RWPE2 (cell line): ENCODE data around the gene SEMA6D.
"Not testable (repeated sequence)": the region's sequence is repeated elsewhere in the genome, so short reads cannot be mapped to it uniquely, and the experiment has no call there.

ENCODE experiments used
- ATAC-seq: fragments of 200-7000 bp; cut with Tn5 transposase; 3 replicates; pipeline ENCODE4 v1.9.1; 2021; ENCODE audit warnings: low read depth
- DNase-seq: peaks from one replicate; pipeline ENCODE4 v3.0.0-alpha.2; 2020; ENCODE audit warnings: low spot score
- H3K27ac ChIP-seq: fragments of 450-650 bp; 2 replicates; pipeline ENCODE4 v1.5.1; 2017; ENCODE audit warnings: mild to moderate bottlenecking; ENCODE audit not compliant: poor library complexity, severe bottlenecking
- H3K27me3 ChIP-seq: fragments of 250-450 bp; sonication (Bioruptor Pico); 2 replicates; pipeline ENCODE4 v1.5.1; 2021; ENCODE audit warnings: mild to moderate bottlenecking, moderate library complexity; ENCODE audit not compliant: insufficient read depth, poor library complexity, severe bottlenecking
- H3K36me3 ChIP-seq: fragments of 250-450 bp; sonication (Bioruptor Pico); 2 replicates; pipeline ENCODE4 v1.5.1; 2020; ENCODE audit warnings: low read depth, mild to moderate bottlenecking, moderate library complexity
- H3K4me1 ChIP-seq: fragments of 250-450 bp; sonication (Bioruptor Pico); 2 replicates; pipeline ENCODE4 v1.5.1; 2021; ENCODE audit warnings: mild to moderate bottlenecking, moderate library complexity; ENCODE audit not compliant: insufficient read depth, poor library complexity, severe bottlenecking
- H3K4me3 ChIP-seq: fragments of 250-450 bp; sonication (Bioruptor Pico); 2 replicates; pipeline ENCODE4 v1.5.1; 2021; ENCODE audit warnings: mild to moderate bottlenecking, moderate library complexity; ENCODE audit not compliant: severe bottlenecking
- H3K9me3 ChIP-seq: fragments of 250-450 bp; sonication (Bioruptor Pico); 2 replicates; pipeline ENCODE4 v1.5.1; 2021; ENCODE audit warnings: mild to moderate bottlenecking, moderate library complexity; ENCODE audit not compliant: severe bottlenecking
- TF ChIP-seq, protein P1 (sequence below): fragments of 450-650 bp; IDR thresholded peaks from one replicate; pipeline ENCODE4 v1.5.1; 2017; ENCODE audit warnings: mild to moderate bottlenecking, moderate library complexity; ENCODE audit not compliant: poor library complexity, severe bottlenecking

The SEMA6D gene

DNA sequence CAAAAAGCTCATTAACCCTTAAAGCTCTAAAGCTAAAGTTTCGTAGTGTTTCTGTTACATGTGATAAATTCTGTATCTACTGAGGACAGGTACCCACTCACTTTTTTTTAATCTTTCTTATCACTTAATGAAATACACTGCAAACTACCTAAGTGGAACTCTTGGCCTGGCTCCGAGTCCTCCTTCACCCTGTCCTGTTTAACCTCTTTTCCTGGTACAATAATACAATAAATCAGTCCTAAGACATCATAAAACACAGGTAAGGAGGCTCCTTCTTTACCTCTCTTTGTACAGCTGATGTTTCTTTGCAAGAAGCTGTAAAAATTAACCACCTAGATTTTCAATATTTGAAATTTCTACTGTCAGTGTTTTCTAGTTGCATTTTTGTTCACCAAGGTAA, 15.8 kb downstream of the SEMA6D start:
- no peaks in the 10 kb centered on the region for H3K36me3 ChIP-seq
- DNase-seq (no peak), ATAC-seq (no peak)
- TF ChIP-seq, protein P1, sequence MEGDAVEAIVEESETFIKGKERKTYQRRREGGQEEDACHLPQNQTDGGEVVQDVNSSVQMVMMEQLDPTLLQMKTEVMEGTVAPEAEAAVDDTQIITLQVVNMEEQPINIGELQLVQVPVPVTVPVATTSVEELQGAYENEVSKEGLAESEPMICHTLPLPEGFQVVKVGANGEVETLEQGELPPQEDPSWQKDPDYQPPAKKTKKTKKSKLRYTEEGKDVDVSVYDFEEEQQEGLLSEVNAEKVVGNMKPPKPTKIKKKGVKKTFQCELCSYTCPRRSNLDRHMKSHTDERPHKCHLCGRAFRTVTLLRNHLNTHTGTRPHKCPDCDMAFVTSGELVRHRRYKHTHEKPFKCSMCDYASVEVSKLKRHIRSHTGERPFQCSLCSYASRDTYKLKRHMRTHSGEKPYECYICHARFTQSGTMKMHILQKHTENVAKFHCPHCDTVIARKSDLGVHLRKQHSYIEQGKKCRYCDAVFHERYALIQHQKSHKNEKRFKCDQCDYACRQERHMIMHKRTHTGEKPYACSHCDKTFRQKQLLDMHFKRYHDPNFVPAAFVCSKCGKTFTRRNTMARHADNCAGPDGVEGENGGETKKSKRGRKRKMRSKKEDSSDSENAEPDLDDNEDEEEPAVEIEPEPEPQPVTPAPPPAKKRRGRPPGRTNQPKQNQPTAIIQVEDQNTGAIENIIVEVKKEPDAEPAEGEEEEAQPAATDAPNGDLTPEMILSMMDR = no peak
- no peaks in the 10 kb centered on the region for H3K27me3 ChIP-seq
- H3K4me1 ChIP-seq = no peaks in the 10 kb centered on the region
- H3K4me3 ChIP-seq = no peak overlapping the region
- no peak overlapping the region for H3K27ac ChIP-seq
- H3K9me3 ChIP-seq = no peaks in the 10 kb centered on the region

DNA sequence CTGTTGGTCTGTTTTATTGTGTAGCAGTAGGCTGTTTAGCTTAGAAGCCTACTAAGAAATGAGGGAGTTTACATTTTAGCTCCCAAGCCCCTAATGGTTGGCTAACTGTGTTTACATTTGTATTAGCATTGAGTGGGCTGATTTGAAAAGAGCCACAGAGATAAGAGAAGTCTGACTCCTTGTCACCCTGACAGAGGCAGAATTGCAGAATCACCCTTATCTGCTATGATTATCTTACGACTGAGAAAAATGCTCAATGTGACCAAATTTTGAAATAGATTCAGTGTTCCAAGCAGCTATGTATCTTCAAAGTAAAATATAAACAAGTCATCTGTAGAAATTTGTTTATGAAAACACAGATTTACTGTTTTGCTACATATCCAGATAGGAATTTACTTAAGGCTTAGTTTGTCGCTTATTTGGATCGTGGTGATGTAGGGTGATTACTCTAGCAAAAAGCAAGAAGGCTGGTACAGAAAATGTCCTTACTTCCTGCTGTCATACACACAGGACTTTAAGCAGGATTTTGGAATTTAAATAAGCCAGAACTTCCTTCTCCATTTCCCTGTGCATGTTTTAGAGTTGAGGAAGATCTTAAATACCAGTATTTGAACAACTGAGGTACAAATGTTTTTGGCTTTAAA, 19.0 kb downstream of the SEMA6D start:
- Histone ChIP-seq H3K36me3 (no peaks in the 10 kb centered on the region), H3K4me1 (no peaks in the 10 kb centered on the region), H3K27ac (no peak overlapping the region), H3K27me3 (no peaks in the 10 kb centered on the region), H3K9me3 (no peaks in the 10 kb centered on the region), H3K4me3 (no peak overlapping the region)
- DNase-seq (no peak), ATAC-seq (no peak)
- TF ChIP-seq, protein P1 = no peak

DNA sequence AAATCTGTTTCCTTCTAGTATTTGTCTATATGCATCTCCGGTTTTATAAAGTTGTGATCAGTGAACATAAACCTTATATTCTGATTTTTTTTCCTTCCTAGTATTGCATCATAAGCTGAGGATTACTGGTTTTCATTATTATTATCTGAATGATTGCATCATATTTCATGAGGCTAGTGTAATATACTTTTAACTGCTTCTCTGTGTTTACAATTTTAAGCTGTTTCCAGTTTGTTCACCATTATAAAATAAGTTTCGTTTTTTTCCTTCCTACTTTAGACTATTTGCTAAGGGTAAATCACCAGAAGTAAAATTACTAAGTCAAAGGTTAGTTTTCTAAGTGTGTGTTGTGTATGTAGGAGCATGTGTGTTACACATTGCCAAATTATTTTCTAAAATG, 20.2 kb downstream of the SEMA6D start:
- Histone ChIP-seq H3K9me3 (no peaks in the 10 kb centered on the region), H3K27me3 (no peaks in the 10 kb centered on the region), H3K36me3 (no peaks in the 10 kb centered on the region), H3K27ac (no peak overlapping the region), H3K4me1 (no peaks in the 10 kb centered on the region), H3K4me3 (no peak overlapping the region)
- TF ChIP-seq, protein P1 = no peak
- no peak for DNase-seq
- no peak for ATAC-seq

GRCh38 chr15:47738144-47738825, 21.0 kb downstream of the SEMA6D start:
- H3K9me3 ChIP-seq, H3K36me3 ChIP-seq, H3K27me3 ChIP-seq, DNase-seq, H3K4me3 ChIP-seq, H3K27ac ChIP-seq, H3K4me1 ChIP-seq, ATAC-seq: not testable (repeated sequence)

GRCh38 chr15:47741082-47741481, 23.8 kb downstream of the SEMA6D start:
- Histone ChIP-seq H3K4me3 (no peak overlapping the region), H3K27me3 (no peaks in the 10 kb centered on the region), H3K36me3 (no peaks in the 10 kb centered on the region), H3K9me3 (no peaks in the 10 kb centered on the region), H3K27ac (no peak overlapping the region), H3K4me1 (no peaks in the 10 kb centered on the region)
- no peak for DNase-seq
- ATAC-seq = no peak
- TF ChIP-seq, protein P1 = no peak
